GM12892 (cell line): ENCODE data around the gene COL9A2. TPM values are rescaled to one million over a fixed set of nuclear protein-coding genes. Genes with fewer than 3 reads are reported as not detected.
"Not testable (repeated sequence)": the region's sequence is repeated elsewhere in the genome, so short reads cannot be mapped to it uniquely, and the experiment has no call there.

Experiments used
- DNase-seq: peaks from one replicate; pipeline ENCODE4 v3.0.0; 2011; ENCODE audit not compliant: insufficient read length
- FAIRE-seq: peaks from 2 replicates; lab custom pipeline; 2011; peaks lifted over from hg19 to GRCh38; lab: Jason Lieb, UNC
- POLR2A ChIP-seq: IDR thresholded peaks from 2 replicates; pipeline ENCODE4 v1.6.1; 2011; ENCODE audit warnings: low read depth, low read length, control low read depth
- POLR2AphosphoS5 ChIP-seq: IDR thresholded peaks from 2 replicates; pipeline ENCODE4 v1.6.1; 2011; ENCODE audit warnings: low read depth, low read length, control low read depth
- TAF1 ChIP-seq: IDR thresholded peaks from 2 replicates; pipeline ENCODE4 v1.6.1; 2011; ENCODE audit warnings: low read depth, mild to moderate bottlenecking, control low read depth, low read length, borderline replicate concordance
- polyA plus RNA-seq: library from polyadenylated mRNA; unstranded; fragments of >200 nt; gene quantifications from one replicate; pipeline ENCODE4 v1.2.1, GENCODE V29; 2012; ENCODE audit warnings: missing spikeins, inconsistent platforms; ENCODE audit not compliant: missing spikeins

COL9A2 gene
- 19.1 TPM for polyA plus RNA-seq

- peak; percentile 42 for FAIRE-seq
- DNase-seq: peak; percentile 55
Observed at GRCh38 chr1:40316595-40317393, at the start of gene COL9A2. COL9A2 (minus strand) TSS chr1:40317286; CDS start chr1:40317197, 89 bp downstream.

GRCh38 chr1:40363721-40364120, 46.6 kb upstream of the COL9A2 start:
- DNase-seq: no peak
- FAIRE-seq: peak; percentile 95
- TF ChIP-seq POLR2A (no peak), TAF1 (no peak), POLR2AphosphoS5 (no peak)

More at GRCh38 chr1:40316595-40317393, at the start of gene COL9A2:
- TF ChIP-seq POLR2A (no peak), TAF1 (no peak), POLR2AphosphoS5 (no peak)

- FAIRE-seq (no peak), DNase-seq (no peak)
- TF ChIP-seq POLR2AphosphoS5 (no peak), TAF1 (no peak), POLR2A (no peak)
Observed at GRCh38 chr1:40362699-40363098, 45.6 kb upstream of the COL9A2 start.

- DNase-seq (no peak), FAIRE-seq (no peak)
- TF ChIP-seq TAF1 (no peak), POLR2AphosphoS5 (no peak), POLR2A (no peak)
Observed at GRCh38 chr1:40362199-40362598, 45.1 kb upstream of the COL9A2 start.

GRCh38 chr1:40361637-40362036, 44.6 kb upstream of the COL9A2 start:
- DNase-seq: no peak
- no peak for FAIRE-seq
- TF ChIP-seq POLR2AphosphoS5 (no peak), POLR2A (no peak), TAF1 (no peak)

- no peak for DNase-seq
- no peak for FAIRE-seq
- no peak for TF ChIP-seq TAF1
- no peak for TF ChIP-seq POLR2AphosphoS5
- no peak for TF ChIP-seq POLR2A
Observed at GRCh38 chr1:40361201-40361600, 44.1 kb upstream of the COL9A2 start.

GRCh38 chr1:40360631-40361030, 43.5 kb upstream of the COL9A2 start:
- DNase-seq (no peak), FAIRE-seq (peak; percentile 66)
- TF ChIP-seq POLR2A (no peak), POLR2AphosphoS5 (no peak), TAF1 (no peak)

GRCh38 chr1:40357625-40358024, 40.5 kb upstream of the COL9A2 start:
- TF ChIP-seq TAF1 (no peak), POLR2AphosphoS5 (no peak), POLR2A (no peak)
- FAIRE-seq (no peak), DNase-seq (no peak)

GRCh38 chr1:40353082-40353481, 36.0 kb upstream of the COL9A2 start:
- FAIRE-seq: no peak

GRCh38 chr1:40352126-40352525, 35.0 kb upstream of the COL9A2 start:
- TF ChIP-seq TAF1 (no peak), POLR2AphosphoS5 (no peak), POLR2A (no peak)
- FAIRE-seq: peak; percentile 64
- no peak for DNase-seq

More at GRCh38 chr1:40353082-40353481, 36.0 kb upstream of the COL9A2 start:
- DNase-seq: no peak
- TF ChIP-seq POLR2AphosphoS5: no peak
- TF ChIP-seq POLR2A: no peak
- TF ChIP-seq TAF1: no peak

GRCh38 chr1:40351124-40351523, 34.0 kb upstream of the COL9A2 start:
- TF ChIP-seq TAF1: no peak
- TF ChIP-seq POLR2AphosphoS5: no peak
- TF ChIP-seq POLR2A: no peak
- no peak for DNase-seq
- no peak for FAIRE-seq

GRCh38 chr1:40350391-40350790, 33.3 kb upstream of the COL9A2 start:
- FAIRE-seq: no peak
- DNase-seq: no peak
- TF ChIP-seq POLR2AphosphoS5: no peak
- TF ChIP-seq POLR2A: no peak
- TF ChIP-seq TAF1: no peak

- DNase-seq (no peak), FAIRE-seq (peak; percentile 14)
- no peak for TF ChIP-seq POLR2AphosphoS5
- no peak for TF ChIP-seq TAF1
- TF ChIP-seq POLR2A: no peak
Observed at GRCh38 chr1:40344597-40344996, 27.5 kb upstream of the COL9A2 start.

GRCh38 chr1:40342381-40342717, 25.3 kb upstream of the COL9A2 start:
- DNase-seq, FAIRE-seq: not testable (repeated sequence)
